Testis (tissue), 2 donors: ENCODE measurements around the gene ARHGEF28.

Experiments
- POLR2A ChIP-seq: fragments of 450-650 bp; IDR thresholded peaks from one replicate; pipeline ENCODE4 v1.6.1; 2017; ENCODE audit warnings: antibody characterized with exemption, mild to moderate bottlenecking, moderate library complexity
- TF ChIP-seq, protein P1 (sequence below), 3 experiments: fragments of 450-650 bp in 2 of 3; fragments of 200-600 bp in 1 of 3; sonication (generic) in 1 of 3; IDR thresholded peaks; one replicate each; pipeline ENCODE4 v1.5.1; 2016 to 2019; ENCODE audit warnings: antibody characterized with exemption in 3 of 3, mild to moderate bottlenecking in 2 of 3, moderate library complexity in 1 of 3

DNA sequence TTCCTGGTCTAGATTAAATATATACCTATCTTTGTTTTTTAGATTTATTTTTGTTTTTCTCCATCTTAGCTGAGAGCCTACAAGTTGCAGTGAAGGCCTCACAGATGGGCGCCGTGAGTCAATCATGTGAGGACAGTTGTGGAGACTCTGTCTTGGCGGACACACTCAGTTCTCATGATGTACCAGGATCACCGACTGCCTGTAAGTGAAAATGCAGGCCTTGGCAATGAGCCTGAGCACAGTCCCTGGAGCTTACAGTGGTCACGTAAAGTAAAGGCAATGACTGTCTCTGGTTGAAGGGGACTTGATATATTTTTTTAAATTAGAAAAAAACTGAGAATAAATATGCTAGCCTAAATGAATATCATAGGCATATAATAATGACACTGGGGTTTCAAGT is 271.9 kb downstream of the ARHGEF28 start:
- TF ChIP-seq, protein P1, sequence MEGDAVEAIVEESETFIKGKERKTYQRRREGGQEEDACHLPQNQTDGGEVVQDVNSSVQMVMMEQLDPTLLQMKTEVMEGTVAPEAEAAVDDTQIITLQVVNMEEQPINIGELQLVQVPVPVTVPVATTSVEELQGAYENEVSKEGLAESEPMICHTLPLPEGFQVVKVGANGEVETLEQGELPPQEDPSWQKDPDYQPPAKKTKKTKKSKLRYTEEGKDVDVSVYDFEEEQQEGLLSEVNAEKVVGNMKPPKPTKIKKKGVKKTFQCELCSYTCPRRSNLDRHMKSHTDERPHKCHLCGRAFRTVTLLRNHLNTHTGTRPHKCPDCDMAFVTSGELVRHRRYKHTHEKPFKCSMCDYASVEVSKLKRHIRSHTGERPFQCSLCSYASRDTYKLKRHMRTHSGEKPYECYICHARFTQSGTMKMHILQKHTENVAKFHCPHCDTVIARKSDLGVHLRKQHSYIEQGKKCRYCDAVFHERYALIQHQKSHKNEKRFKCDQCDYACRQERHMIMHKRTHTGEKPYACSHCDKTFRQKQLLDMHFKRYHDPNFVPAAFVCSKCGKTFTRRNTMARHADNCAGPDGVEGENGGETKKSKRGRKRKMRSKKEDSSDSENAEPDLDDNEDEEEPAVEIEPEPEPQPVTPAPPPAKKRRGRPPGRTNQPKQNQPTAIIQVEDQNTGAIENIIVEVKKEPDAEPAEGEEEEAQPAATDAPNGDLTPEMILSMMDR (IDR thresholded peaks at IDR 0.05): no peak
- TF ChIP-seq POLR2A: no peak
